Measurements from ENCODE around the gene NCKAP5. TPM values are rescaled to one million over a fixed set of nuclear protein-coding genes. Genes with fewer than 3 reads are reported as not detected.

Gene NCKAP5
- total and polyA plus RNA-seq, 2 of the 8 experiments (the other 6 are each of a cell fraction or from before 2014, with no cell fraction given) = 0.27 to 0.86 TPM

- no peak for TF ChIP-seq JUN (IDR thresholded peaks at IDR 0.05; ENCODE audit: low read depth, low read length)
- no peak for TF ChIP-seq RFX5 (IDR thresholded peaks at IDR 0.05; ENCODE audit: borderline replicate concordance, low read depth, low read length)
- Histone ChIP-seq H3K56ac (replicated peaks; ENCODE audit: insufficient read length, low read depth, low read length) (no peak overlapping the region), H3K23me2 (ENCODE audit: low read depth, low read length) (no peaks in the 10 kb centered on the region), H2BK15ac (ENCODE audit: low read length) (no peak overlapping the region), H3K18ac (ENCODE audit: extremely low read depth, low read length) (0 out of 2 replicates have a peak overlapping the region, but pooled peaks have one; percentile 13), H4K8ac (ENCODE audit: extremely low read depth, insufficient read depth, low read length) (no peak overlapping the region), H3K23ac (ENCODE audit: insufficient read length) (no peak overlapping the region), H3K27me3 (replicated peaks in 1 of 4; ENCODE audit: control insufficient read depth in 3 of 4, extremely low read depth in 1 of 4, insufficient read depth in 3 of 4, low read length in 3 of 4) (no peaks in the 10 kb centered on the region; a peak in 1 of 7 replicates), H3K27ac (ENCODE audit: low read depth, low read length) (no peak overlapping the region), H3K79me2 (ENCODE audit: control insufficient read depth in 1 of 2, insufficient read depth in 2 of 2, low read length in 2 of 2) (no peaks in the 10 kb centered on the region), H4K20me1 (replicated peaks in 1 of 2; ENCODE audit: control insufficient read depth in 1 of 2, insufficient read depth in 2 of 2, low read length in 2 of 2) (no peaks in the 10 kb centered on the region), H3K4me2 (ENCODE audit: insufficient read depth in 1 of 2, low read depth in 2 of 2, low read length in 2 of 2) (no peak overlapping the region), H2BK12ac (ENCODE audit: low read depth, low read length) (no peak overlapping the region), H3K36me3 (ENCODE audit: control insufficient read depth in 2 of 4, insufficient read depth in 4 of 4, low read length in 3 of 4) (no peaks in the 10 kb centered on the region), H3K4ac (replicated peaks; ENCODE audit: insufficient read length, low read depth, low read length) (no peak overlapping the region), H4K91ac (replicated peaks; ENCODE audit: insufficient read length, low read length) (no peak overlapping the region), H2BK120ac (replicated peaks; ENCODE audit: low read depth, low read length) (no peak overlapping the region), H2AK5ac (ENCODE audit: low read depth, low read length) (no peak overlapping the region), H2BK5ac (ENCODE audit: low read depth, low read length) (peak overlapping the region; percentile 7; the same call in 1 of the 2 replicates), H3K4me1 (replicated peaks in 1 of 4; ENCODE audit: control insufficient read depth in 3 of 4, insufficient read depth in 4 of 4, low read length in 3 of 4) (peaks cover 0 to 7% (median 3%) of the 10 kb centered on the region in 4 experiments; a peak in 4 of 7 replicates), H3K14ac (ENCODE audit: insufficient read length) (no peak overlapping the region), H2AFZ (ENCODE audit: low read length) (no peak overlapping the region), H3K9me3 (ENCODE audit: insufficient read depth in 2 of 2, low read depth in 1 of 2, low read length in 1 of 2) (no peaks in the 10 kb centered on the region), H3K79me1 (ENCODE audit: low read depth, low read length) (no peaks in the 10 kb centered on the region), H2BK20ac (ENCODE audit: low read length) (no peak overlapping the region), H4K5ac (ENCODE audit: insufficient read length, low read depth, low read length) (no peak overlapping the region), H3K4me3 (ENCODE audit: extremely low read depth in 1 of 4, insufficient read depth in 2 of 4, low read depth in 3 of 4, low read length in 4 of 4) (no peak overlapping the region), H3K9ac (replicated peaks in 1 of 4; ENCODE audit: extremely low read depth in 1 of 4, low read depth in 3 of 4, low read length in 3 of 4) (no peak overlapping the region)
- CTCF ChIA-PET (ENCODE audit: partially characterized antibody) = interaction anchor here (0.6 to 3.5 kb wide), 5 partner anchors 8 to 177 kb away, joined by 3 to 12 read pairs (median 3); no protein-coding TSS in a partner anchor
- POLR2A ChIA-PET (ENCODE audit: partially characterized antibody) = no interaction called here
- no peak for DNase-seq (ENCODE audit: low read depth in 1 of 2, low spot score in 2 of 2)
- FAIRE-seq = no peak
- WGBS, 2 experiments (ENCODE audit: extremely low coverage in 1 of 2, insufficient coverage in 1 of 2, insufficient read length in 1 of 2, insufficient replicate concordance in 2 of 2, low coverage in 1 of 2, low lambda C conversion rate in 2 of 2, missing lambda C conversion rate in 1 of 2) = 97% methylated on average over 29 of the region's 35 CpGs; no CpG with 5 or more reads in 1 of the 2 experiments
These were observed 923.1 kb downstream of the NCKAP5 start for GRCh38 chr2:132645176-132645575.
